Measurements from ENCODE around the gene MSANTD1.

The MSANTD1 gene

GRCh38 chr4:3305610-3306371 is 56.8 kb downstream of the MSANTD1 start:
- no peak overlapping the region for H3K4me3 ChIP-seq (ENCODE audit: low read depth, low read length)
- DNase-seq (ENCODE audit: low read depth), result no peak
- no peak for TF ChIP-seq CTCF (IDR thresholded peaks at IDR 0.05; ENCODE audit: insufficient read depth, low read depth, low read length, missing control alignments)

Data from GM12865 (cell line).